ENCODE results near the gene PLA2R1.

DNA sequence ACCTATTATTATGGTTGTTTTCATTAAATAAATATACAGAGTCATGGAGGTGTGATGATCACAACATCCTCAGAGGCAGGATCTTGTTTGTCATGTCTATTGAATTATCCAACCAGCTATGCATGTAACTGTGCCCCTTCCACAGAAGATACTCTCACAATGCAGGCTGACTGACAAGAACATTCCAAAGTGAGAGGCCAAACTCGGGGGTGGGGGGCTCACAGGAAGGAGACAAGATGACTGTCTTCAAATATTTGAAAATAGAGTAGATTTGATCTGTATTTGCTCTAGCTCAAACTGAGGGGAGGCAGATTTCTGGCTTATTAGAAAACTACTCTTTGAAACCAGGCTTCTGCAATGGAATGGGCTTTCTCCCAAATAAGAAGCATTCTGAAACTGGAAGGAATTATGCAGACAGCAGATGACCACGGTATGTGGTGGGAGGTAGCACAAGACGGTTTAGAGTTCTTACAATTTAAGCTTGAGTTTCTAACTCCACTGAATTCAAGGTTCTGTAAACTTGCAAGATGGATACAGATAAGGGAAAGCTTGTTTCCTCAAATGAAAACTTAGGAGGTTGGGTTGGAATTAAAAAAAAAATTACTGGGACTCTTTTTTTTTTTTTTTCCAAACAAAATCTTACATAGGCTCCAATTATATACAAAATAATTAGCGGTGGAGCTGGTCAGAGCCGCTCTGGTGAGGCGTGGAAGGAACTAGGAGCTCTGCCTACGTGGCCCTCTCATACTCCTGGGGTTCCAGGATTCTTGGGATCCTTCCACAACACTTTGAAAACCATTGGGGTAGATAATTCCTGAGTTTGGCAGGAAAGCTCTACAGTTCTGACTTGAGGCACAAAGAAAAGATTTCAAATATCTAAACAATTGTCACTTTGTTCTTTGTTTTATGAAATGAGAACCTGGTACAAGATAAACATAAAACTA, 79.3 kb downstream of the PLA2R1 start:
- TF ChIP-seq EP300 (IDR thresholded peaks at IDR 0.05) = no peak
- TF ChIP-seq, protein P1, sequence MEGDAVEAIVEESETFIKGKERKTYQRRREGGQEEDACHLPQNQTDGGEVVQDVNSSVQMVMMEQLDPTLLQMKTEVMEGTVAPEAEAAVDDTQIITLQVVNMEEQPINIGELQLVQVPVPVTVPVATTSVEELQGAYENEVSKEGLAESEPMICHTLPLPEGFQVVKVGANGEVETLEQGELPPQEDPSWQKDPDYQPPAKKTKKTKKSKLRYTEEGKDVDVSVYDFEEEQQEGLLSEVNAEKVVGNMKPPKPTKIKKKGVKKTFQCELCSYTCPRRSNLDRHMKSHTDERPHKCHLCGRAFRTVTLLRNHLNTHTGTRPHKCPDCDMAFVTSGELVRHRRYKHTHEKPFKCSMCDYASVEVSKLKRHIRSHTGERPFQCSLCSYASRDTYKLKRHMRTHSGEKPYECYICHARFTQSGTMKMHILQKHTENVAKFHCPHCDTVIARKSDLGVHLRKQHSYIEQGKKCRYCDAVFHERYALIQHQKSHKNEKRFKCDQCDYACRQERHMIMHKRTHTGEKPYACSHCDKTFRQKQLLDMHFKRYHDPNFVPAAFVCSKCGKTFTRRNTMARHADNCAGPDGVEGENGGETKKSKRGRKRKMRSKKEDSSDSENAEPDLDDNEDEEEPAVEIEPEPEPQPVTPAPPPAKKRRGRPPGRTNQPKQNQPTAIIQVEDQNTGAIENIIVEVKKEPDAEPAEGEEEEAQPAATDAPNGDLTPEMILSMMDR (IDR thresholded peaks at IDR 0.05) = no peak

Data from ovary (tissue), 3 donors.